Keratinocyte (primary cell): ENCODE data around the gene PGLYRP2. TPM values are rescaled to one million over a fixed set of nuclear protein-coding genes. Genes with fewer than 3 reads are reported as not detected.

Experiments
- DNase-seq: peaks from one replicate; pipeline ENCODE4 v3.0.0-alpha.2; 2011; ENCODE audit warnings: low read depth, missing footprints, low spot score
- FAIRE-seq: peaks from 2 replicates; lab custom pipeline; 2011; peaks lifted over from hg19 to GRCh38; lab: Jason Lieb, UNC
- H2AFZ ChIP-seq: 2 replicates; pipeline ENCODE4 v1.6.0; 2012; ENCODE audit warnings: low read length, control low read depth, inconsistent platforms; ENCODE audit not compliant: control insufficient read depth
- H3K27ac ChIP-seq: 2 replicates; pipeline ENCODE4 v1.5.1; 2011; ENCODE audit warnings: low read length; ENCODE audit not compliant: control insufficient read depth, insufficient read depth
- H3K27me3 ChIP-seq: 3 replicates; pipeline ENCODE4 v1.6.0; 2011; ENCODE audit warnings: low read length; ENCODE audit not compliant: control insufficient read depth, insufficient read depth; ENCODE audit errors: extremely low read depth
- H3K36me3 ChIP-seq, 2 experiments: 2 replicates in 1 of 2; 3 replicates in 1 of 2; pipeline ENCODE4 v1.5.1; 2011; ENCODE audit warnings: low read length in 2 of 2, mild to moderate bottlenecking in 1 of 2; ENCODE audit not compliant: control insufficient read depth in 2 of 2, insufficient read depth in 2 of 2; ENCODE audit errors: extremely low read depth in 1 of 2
- H3K4me1 ChIP-seq: 3 replicates; pipeline ENCODE4 v1.5.1; 2011; ENCODE audit warnings: low read length; ENCODE audit not compliant: control insufficient read depth, insufficient read depth; ENCODE audit errors: extremely low read depth
- H3K4me2 ChIP-seq: 3 replicates; pipeline ENCODE4 v1.6.0; 2011; ENCODE audit warnings: low read depth, low read length; ENCODE audit not compliant: control insufficient read depth, insufficient read depth; ENCODE audit errors: extremely low read depth
- H3K4me3 ChIP-seq, 3 experiments: fragments of 200-600 bp in 1 of 3; sonication (generic) in 1 of 3; 2 replicates in 2 of 3; 3 replicates in 1 of 3; pipeline ENCODE4 v1.5.1; 2011 to 2016; ENCODE audit warnings: low read length in 3 of 3, mild to moderate bottlenecking in 3 of 3, control low read depth in 2 of 3, inconsistent platforms in 1 of 3, low read depth in 1 of 3, mixed read lengths in 1 of 3, mixed run types in 1 of 3, moderate library complexity in 1 of 3; ENCODE audit not compliant: control insufficient read depth in 2 of 3, insufficient read depth in 2 of 3; ENCODE audit errors: extremely low read depth in 1 of 3
- H3K79me2 ChIP-seq: 2 replicates; pipeline ENCODE4 v1.6.0; 2012; ENCODE audit warnings: low read length; ENCODE audit not compliant: control insufficient read depth, insufficient read depth
- H3K9ac ChIP-seq: 3 replicates; pipeline ENCODE4 v1.6.0; 2011; ENCODE audit warnings: low read length; ENCODE audit not compliant: control insufficient read depth, insufficient read depth; ENCODE audit errors: extremely low read depth
- H3K9me1 ChIP-seq: 3 replicates; pipeline ENCODE4 v1.6.0; 2011; ENCODE audit warnings: low read length; ENCODE audit not compliant: control insufficient read depth, insufficient read depth; ENCODE audit errors: extremely low read depth
- H3K9me3 ChIP-seq: 2 replicates; pipeline ENCODE4 v1.5.1; 2012; ENCODE audit warnings: low read depth, low read length; ENCODE audit not compliant: control insufficient read depth
- H4K20me1 ChIP-seq: 3 replicates; pipeline ENCODE4 v1.6.0; 2011; ENCODE audit warnings: low read length; ENCODE audit not compliant: control insufficient read depth, insufficient read depth; ENCODE audit errors: extremely low read depth
- CTCF ChIP-seq, 3 experiments: IDR thresholded peaks in 1 of 3; conservative IDR thresholded peaks in 1 of 3; optimal IDR thresholded peaks in 1 of 3; 2 replicates in 2 of 3; 3 replicates in 1 of 3; pipeline versions ENCODE3 to v1.5.1; 2011; ENCODE audit warnings: low read length in 3 of 3, mild to moderate bottlenecking in 3 of 3, moderate library complexity in 2 of 3, control low read depth in 1 of 3, inconsistent platforms in 1 of 3; ENCODE audit not compliant: insufficient read depth in 2 of 3; ENCODE audit errors: extremely low read depth in 1 of 3
- EZH2 ChIP-seq: IDR thresholded peaks from one replicate; pipeline ENCODE4 v1.6.1; 2012; ENCODE audit warnings: inconsistent platforms, mild to moderate bottlenecking, low read length, moderate library complexity
- dilution Hi-C: fragments of 300-500 bp; cut with MboI; formaldehyde crosslinking; loops from one replicate; pipeline ENCODE4 v1.7.0; 2020; ENCODE audit warnings: low sequenced_read_pairs; ENCODE audit not compliant: extremely low pct_ligation_motif_present
- polyA plus RNA-seq, 5 experiments: library from polyadenylated mRNA; depleted of rRNA in 3 of 5; stranded (reverse) in 3 of 5; stranded (forward) in 1 of 5; unstranded in 1 of 5; fragments of >200 nt; gene quantifications; 1 replicate in 1 of 5; 2 replicates in 3 of 5; 3 replicates in 1 of 5; pipeline versions ENCODE4 v1.2.1 to v1.2.3, GENCODE V29; 2011 to 2012; ENCODE audit warnings: missing spikeins in 2 of 5, low read depth in 1 of 5, low replicate concordance in 1 of 5

The PGLYRP2 gene
- polyA plus RNA-seq, 1 donor (not counting 4 experiments of a cell fraction or from before 2014, with no cell fraction given), result not detected

- H3K36me3 ChIP-seq, result peaks cover 36 to 47% of the 10 kb centered on the region in 2 experiments
These were observed 52.6 kb downstream of the PGLYRP2 start for GRCh38 chr19:15426485-15427349.

GRCh38 chr19:15425321-15425950 lies 53.9 kb downstream of the PGLYRP2 start:
- peaks cover 36 to 47% of the 10 kb centered on the region in 2 experiments for H3K36me3 ChIP-seq
- no peak for TF ChIP-seq CTCF (optimal IDR thresholded peaks at IDR 0.05 in 1 of 3, IDR thresholded peaks at IDR 0.05 in 1 of 3, conservative IDR thresholded peaks at IDR 0.05 in 1 of 3; ENCODE audit: extremely low read depth in 1 of 3, insufficient read depth in 2 of 3, low read length in 3 of 3)
- H3K9ac ChIP-seq, result no peak overlapping the region

More at GRCh38 chr19:15426485-15427349, 52.6 kb downstream of the PGLYRP2 start:
- Histone ChIP-seq H3K27me3 (no peaks in the 10 kb centered on the region), H3K4me2 (no peak overlapping the region), H3K9ac (no peak overlapping the region), H3K4me3 (no peak overlapping the region), H3K27ac (no peak overlapping the region), H3K4me1 (peaks cover 8% of the 10 kb centered on the region), H4K20me1 (no peaks in the 10 kb centered on the region), H3K79me2 (peaks cover 42% of the 10 kb centered on the region), H3K9me1 (no peaks in the 10 kb centered on the region), H3K9me3 (peaks cover 5% of the 10 kb centered on the region), H2AFZ (no peak overlapping the region)
- DNase-seq (no peak), FAIRE-seq (no peak)
- no peak for TF ChIP-seq CTCF (optimal IDR thresholded peaks at IDR 0.05 in 1 of 3, IDR thresholded peaks at IDR 0.05 in 1 of 3, conservative IDR thresholded peaks at IDR 0.05 in 1 of 3; ENCODE audit: extremely low read depth in 1 of 3, insufficient read depth in 2 of 3, low read length in 3 of 3)
- no peak for TF ChIP-seq EZH2
- dilution Hi-C loops, result no loop called here

More at GRCh38 chr19:15425321-15425950, 53.9 kb downstream of the PGLYRP2 start:
- dilution Hi-C loops, result no loop called here
- H3K27ac ChIP-seq, result no peak overlapping the region
- H3K9me3 ChIP-seq, result peaks cover 5% of the 10 kb centered on the region
- no peaks in the 10 kb centered on the region for H3K4me1 ChIP-seq
- no peak overlapping the region for H3K4me2 ChIP-seq
- FAIRE-seq (no peak), DNase-seq (no peak)
- no peak overlapping the region for H3K4me3 ChIP-seq
- no peaks in the 10 kb centered on the region for H3K9me1 ChIP-seq
- no peak overlapping the region for H2AFZ ChIP-seq
- no peaks in the 10 kb centered on the region for H4K20me1 ChIP-seq
- H3K27me3 ChIP-seq, result no peaks in the 10 kb centered on the region
- H3K79me2 ChIP-seq, result peaks cover 30% of the 10 kb centered on the region
